DMS 273 treated with DMSO at 0.1 percent for 48 hours (cell line): Measurements from ENCODE around the gene ADAMTS18.
"Not testable (repeated sequence)": the region's sequence is repeated elsewhere in the genome, so short reads cannot be mapped to it uniquely, and the experiment has no call there.

ENCODE experiments used
- DNase-seq: peaks from one replicate; lab custom pipeline; 2025; lab: John Stamatoyannopoulos, UW

Gene ADAMTS18

GRCh38 chr16:77285676-77286075 lies 149.2 kb downstream of the ADAMTS18 start:
- no peak for DNase-seq

GRCh38 chr16:77282345-77282744 lies 152.5 kb downstream of the ADAMTS18 start:
- no peak for DNase-seq

GRCh38 chr16:77279316-77279715 lies 155.5 kb downstream of the ADAMTS18 start:
- not testable (repeated sequence) for DNase-seq

GRCh38 chr16:77277571-77277970 lies 157.3 kb downstream of the ADAMTS18 start:
- no peak for DNase-seq

GRCh38 chr16:77277141-77277540 lies 157.7 kb downstream of the ADAMTS18 start:
- no peak for DNase-seq

- peak; percentile 10 for DNase-seq
Measured at GRCh38 chr16:77276661-77277060, 158.2 kb downstream of the ADAMTS18 start.

GRCh38 chr16:77275303-77275702 lies 159.5 kb downstream of the ADAMTS18 start:
- DNase-seq, result not testable (repeated sequence)

- DNase-seq, result no peak
Measured at GRCh38 chr16:77273815-77274214, 161.0 kb downstream of the ADAMTS18 start.

- DNase-seq, result no peak
Measured at GRCh38 chr16:77271532-77272426, 163.1 kb downstream of the ADAMTS18 start.

- not testable (repeated sequence) for DNase-seq
Measured at GRCh38 chr16:77266185-77266584, 168.6 kb downstream of the ADAMTS18 start.

GRCh38 chr16:77262971-77263370 lies 171.9 kb downstream of the ADAMTS18 start:
- DNase-seq, result no peak

- no peak for DNase-seq
Measured at GRCh38 chr16:77250400-77250799, 184.4 kb downstream of the ADAMTS18 start.

- no peak for DNase-seq
Measured at GRCh38 chr16:77246150-77246549, 188.7 kb downstream of the ADAMTS18 start.

- DNase-seq, result not testable (repeated sequence)
Measured at GRCh38 chr16:77242471-77242870, 192.4 kb downstream of the ADAMTS18 start.

GRCh38 chr16:77238593-77238992 lies 196.2 kb downstream of the ADAMTS18 start:
- no peak for DNase-seq

- DNase-seq, result peak; percentile 59
Measured at GRCh38 chr16:77236063-77236511, 198.7 kb downstream of the ADAMTS18 start.

GRCh38 chr16:77234611-77235010 lies 200.2 kb downstream of the ADAMTS18 start:
- DNase-seq, result no peak

- DNase-seq, result no peak
Measured at GRCh38 chr16:77233799-77234519, 200.9 kb downstream of the ADAMTS18 start.
